Measurements from ENCODE around the gene SLC7A9.

SLC7A9 gene

GRCh38 chr19:32816555-32817099 is 52.9 kb downstream of the SLC7A9 start:
- no peak overlapping the region for H3K4me3 ChIP-seq (ENCODE audit: low read length)
- DNase-seq (ENCODE audit: low read depth) = no peak
- TF ChIP-seq, protein P1, sequence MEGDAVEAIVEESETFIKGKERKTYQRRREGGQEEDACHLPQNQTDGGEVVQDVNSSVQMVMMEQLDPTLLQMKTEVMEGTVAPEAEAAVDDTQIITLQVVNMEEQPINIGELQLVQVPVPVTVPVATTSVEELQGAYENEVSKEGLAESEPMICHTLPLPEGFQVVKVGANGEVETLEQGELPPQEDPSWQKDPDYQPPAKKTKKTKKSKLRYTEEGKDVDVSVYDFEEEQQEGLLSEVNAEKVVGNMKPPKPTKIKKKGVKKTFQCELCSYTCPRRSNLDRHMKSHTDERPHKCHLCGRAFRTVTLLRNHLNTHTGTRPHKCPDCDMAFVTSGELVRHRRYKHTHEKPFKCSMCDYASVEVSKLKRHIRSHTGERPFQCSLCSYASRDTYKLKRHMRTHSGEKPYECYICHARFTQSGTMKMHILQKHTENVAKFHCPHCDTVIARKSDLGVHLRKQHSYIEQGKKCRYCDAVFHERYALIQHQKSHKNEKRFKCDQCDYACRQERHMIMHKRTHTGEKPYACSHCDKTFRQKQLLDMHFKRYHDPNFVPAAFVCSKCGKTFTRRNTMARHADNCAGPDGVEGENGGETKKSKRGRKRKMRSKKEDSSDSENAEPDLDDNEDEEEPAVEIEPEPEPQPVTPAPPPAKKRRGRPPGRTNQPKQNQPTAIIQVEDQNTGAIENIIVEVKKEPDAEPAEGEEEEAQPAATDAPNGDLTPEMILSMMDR (conservative IDR thresholded peaks at IDR 0.05; ENCODE audit: low read depth, low read length) = no peak

DNA sequence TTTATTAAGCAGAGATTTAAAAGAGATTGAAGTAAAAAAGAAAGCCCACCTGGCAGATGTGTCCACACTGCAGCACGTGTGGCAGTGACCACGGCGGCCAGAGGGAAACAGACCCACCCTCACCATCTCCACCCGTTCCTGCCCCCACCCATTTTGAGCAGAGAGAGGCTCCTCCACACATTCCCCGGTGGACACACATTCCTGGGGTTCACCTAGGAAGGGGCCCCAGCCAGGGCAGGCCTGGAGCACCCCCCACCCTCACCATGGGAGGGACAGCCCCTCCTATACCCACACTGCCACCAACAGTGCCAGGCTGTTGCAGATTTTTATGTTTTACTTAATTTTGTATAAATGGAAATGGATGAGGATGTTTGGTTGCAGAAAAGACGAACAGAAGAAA is 54.9 kb downstream of the SLC7A9 start:
- TF ChIP-seq, protein P1 (conservative IDR thresholded peaks at IDR 0.05; ENCODE audit: low read depth, low read length) = no peak
- H3K4me3 ChIP-seq (ENCODE audit: low read length) = no peak overlapping the region
- DNase-seq (ENCODE audit: low read depth) = no peak

DNA sequence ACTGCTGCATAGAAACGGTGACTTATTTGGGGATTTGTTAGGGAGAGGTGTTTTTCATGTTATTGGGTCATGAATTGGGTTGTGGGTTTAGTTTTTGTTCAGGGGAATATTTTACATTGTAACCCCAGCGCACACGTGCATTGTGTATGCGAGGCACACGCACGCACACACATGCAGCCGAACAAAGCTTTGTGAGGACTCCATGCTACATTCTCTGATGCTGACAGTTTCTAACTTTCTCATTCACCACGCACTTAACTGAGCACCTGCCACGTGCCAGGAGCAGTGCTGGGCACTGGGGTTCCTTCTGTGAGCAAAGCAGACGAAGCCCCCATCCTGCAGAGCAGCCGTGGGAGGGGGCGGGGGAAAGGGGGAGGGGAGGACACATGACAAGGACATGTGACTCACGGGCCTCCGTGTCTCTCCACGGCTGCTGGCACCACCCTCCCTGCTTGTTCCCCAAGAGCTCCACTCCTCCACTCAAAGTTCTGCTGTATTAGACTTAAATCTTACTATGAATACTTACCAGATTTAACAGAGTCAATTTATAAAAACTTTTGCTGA is 55.6 kb downstream of the SLC7A9 start:
- DNase-seq (ENCODE audit: low read depth) = no peak
- TF ChIP-seq, protein P1 (conservative IDR thresholded peaks at IDR 0.05; ENCODE audit: low read depth, low read length) = no peak

DNA sequence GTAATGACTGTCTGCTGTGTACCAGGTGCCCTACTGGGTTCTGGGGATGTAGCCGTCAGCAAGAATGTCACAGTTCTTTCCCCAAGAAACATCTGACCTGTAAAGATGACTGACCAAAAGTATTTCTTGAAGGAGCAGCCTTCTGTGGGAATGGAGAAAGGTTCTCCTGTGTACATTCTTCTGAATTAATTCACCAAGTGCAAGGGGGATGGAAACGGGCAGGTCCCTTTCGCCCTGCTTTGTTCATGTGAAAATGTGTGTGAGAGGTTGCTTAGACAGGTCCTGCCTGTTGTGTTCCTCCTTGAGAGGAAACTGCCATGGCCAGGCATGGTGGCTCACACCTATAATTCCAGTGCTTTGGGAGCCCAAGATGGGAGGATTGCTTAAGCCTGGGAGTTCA is 57.0 kb downstream of the SLC7A9 start:
- no peak for DNase-seq (ENCODE audit: low read depth)
- TF ChIP-seq, protein P1 (conservative IDR thresholded peaks at IDR 0.05; ENCODE audit: low read depth, low read length) = no peak
- no peak overlapping the region for H3K4me3 ChIP-seq (ENCODE audit: low read length)

More for the DNA sequence above, 55.6 kb downstream of the SLC7A9 start:
- H3K4me3 ChIP-seq (ENCODE audit: low read length) = no peak overlapping the region

- TF ChIP-seq, protein P1 (conservative IDR thresholded peaks at IDR 0.05; ENCODE audit: low read depth, low read length) = no peak
- no peak for DNase-seq (ENCODE audit: low read depth)
- H3K4me3 ChIP-seq (ENCODE audit: low read length) = no peak overlapping the region
These were observed 57.5 kb downstream of the SLC7A9 start for GRCh38 chr19:32812036-32812435.

- H3K4me3 ChIP-seq (ENCODE audit: low read length) = no peak overlapping the region
- DNase-seq (ENCODE audit: low read depth) = no peak
- TF ChIP-seq, protein P1 (conservative IDR thresholded peaks at IDR 0.05; ENCODE audit: low read depth, low read length) = no peak
These were observed 58.4 kb downstream of the SLC7A9 start for GRCh38 chr19:32811151-32811550.

DNA sequence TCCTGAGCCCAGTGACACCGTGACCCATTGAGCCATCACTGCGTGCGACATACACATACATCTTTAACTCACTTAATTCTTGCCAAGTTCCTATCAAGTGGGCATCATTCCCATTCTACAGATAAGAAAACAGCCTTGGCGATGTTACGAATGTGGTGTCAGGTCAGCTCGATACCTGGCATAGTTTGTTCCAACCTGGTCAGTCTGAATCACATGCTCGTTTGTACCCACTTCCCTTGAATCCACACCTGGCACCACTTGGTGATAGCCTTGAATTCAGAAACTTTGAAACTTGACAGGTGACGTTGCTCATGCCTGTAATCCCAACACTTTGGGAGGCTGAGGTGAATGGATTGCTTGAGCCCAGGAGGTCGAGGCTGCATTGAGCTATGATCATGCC is 59.1 kb downstream of the SLC7A9 start:
- no peak for DNase-seq (ENCODE audit: low read depth)
- no peak overlapping the region for H3K4me3 ChIP-seq (ENCODE audit: low read length)
- TF ChIP-seq, protein P1 (conservative IDR thresholded peaks at IDR 0.05; ENCODE audit: low read depth, low read length) = no peak
